K562 (cell line): ENCODE results near the gene RIMS3. TPM values are rescaled to one million over a fixed set of nuclear protein-coding genes. Genes with fewer than 3 reads are reported as not detected.

Experiments used
- ATAC-seq: fragments of 200-7000 bp; cut with Tn5 transposase; 3 replicates; pipeline ENCODE4 v1.9.1; 2020; ENCODE audit warnings: moderate library complexity
- BruUV-seq: library from RNA; stranded (reverse); fragments of 400-500 nt; replicated peaks from 2 replicates; lab custom pipeline; 2021; lab: Mats Ljungman, UMichigan
- CTCF ChIA-PET: fragments of 300-600 bp; formaldehyde crosslinking; extraction: SDS; loops from one replicate; lab custom pipeline; 2021; ENCODE audit warnings: low intra/inter-chr PET ratio; lab: Yijun Ruan, JAX
- POLR2A ChIA-PET: fragments of 300-600, 350-650 bp; sonication (Branson Sonifier 250); formaldehyde crosslinking; extraction: SDS; loops from one replicate; lab custom pipeline; 2021; ENCODE audit warnings: antibody characterized with exemption, inconsistent platforms; lab: Yijun Ruan, JAX
- DNase-seq, 4 experiments: peaks; one replicate each; pipeline versions ENCODE4 v3.0.0 to v3.0.0-alpha.2; 2011 to 2018; ENCODE audit warnings: low spot score in 3 of 4, mixed read lengths in 3 of 4; ENCODE audit errors: extremely low read depth in 1 of 4
- FAIRE-seq: peaks from 2 replicates; lab custom pipeline; 2011; peaks lifted over from hg19 to GRCh38; lab: Jason Lieb, UNC
- H2AFZ ChIP-seq: 2 replicates; pipeline ENCODE4 v1.6.0; 2011; ENCODE audit warnings: low read depth, low read length, control low read depth, inconsistent platforms
- H3K27ac ChIP-seq: fragments of 200-600 bp; 3 replicates; pipeline ENCODE4 v1.8.0; 2011; ENCODE audit warnings: low read depth, mild to moderate bottlenecking, control low read depth, inconsistent platforms, low read length, moderate library complexity, mixed read lengths; ENCODE audit errors: extremely low read depth
- H3K27me3 ChIP-seq, 2 experiments: fragments of 300-600 bp in 1 of 2; 2 replicates in 1 of 2; 3 replicates in 1 of 2; pipeline versions ENCODE4 v1.6.0 to v1.8.0; 2011; ENCODE audit warnings: inconsistent platforms in 2 of 2, low read length in 2 of 2, mild to moderate bottlenecking in 1 of 2, mixed read lengths in 1 of 2, moderate library complexity in 1 of 2; ENCODE audit not compliant: control insufficient read depth in 2 of 2, insufficient read depth in 2 of 2
- H3K36me3 ChIP-seq: fragments of 300-600 bp; 3 replicates; pipeline ENCODE4 v1.8.0; 2011; ENCODE audit warnings: mild to moderate bottlenecking, low read length, inconsistent platforms; ENCODE audit not compliant: control insufficient read depth, insufficient read depth
- H3K4me1 ChIP-seq, 2 experiments: fragments of 200-600 bp in 1 of 2; replicated peaks in 1 of 2; 2 replicates in 1 of 2; 3 replicates in 1 of 2; pipeline versions ENCODE4 v1.5.1 to v1.8.0; 2011; ENCODE audit warnings: inconsistent platforms in 2 of 2, low read length in 2 of 2, mild to moderate bottlenecking in 1 of 2, mixed read lengths in 1 of 2, moderate library complexity in 1 of 2; ENCODE audit not compliant: control insufficient read depth in 2 of 2, insufficient read depth in 2 of 2
- H3K4me2 ChIP-seq: 2 replicates; pipeline ENCODE4 v1.6.1; 2011; ENCODE audit warnings: low read length, control low read depth, inconsistent platforms, mixed read lengths; ENCODE audit not compliant: insufficient read depth
- H3K4me3 ChIP-seq: fragments of 200-600 bp; sonication (generic), shearing (Covaris generic); 2 replicates; pipeline ENCODE4 v1.5.1; 2016; ENCODE audit warnings: control low read depth, inconsistent platforms
- H3K79me2 ChIP-seq: fragments of 200-600 bp; 3 replicates; pipeline ENCODE4 v1.8.0; 2011; ENCODE audit warnings: low read length, inconsistent platforms; ENCODE audit not compliant: control insufficient read depth, insufficient read depth
- H3K9ac ChIP-seq, 2 experiments: 2 replicates each; pipeline versions ENCODE4 v1.6.0 to v1.6.1; 2011; ENCODE audit warnings: low read depth in 2 of 2, low read length in 2 of 2, control low read depth in 1 of 2, inconsistent platforms in 1 of 2, mild to moderate bottlenecking in 1 of 2, mixed read lengths in 1 of 2; ENCODE audit not compliant: insufficient read depth in 1 of 2
- H3K9me1 ChIP-seq: one replicate; pipeline ENCODE4 v1.6.0; 2011; ENCODE audit warnings: inconsistent platforms, mild to moderate bottlenecking, low read length, moderate library complexity; ENCODE audit not compliant: control insufficient read depth, insufficient read depth
- H3K9me3 ChIP-seq: replicated peaks from 2 replicates; pipeline ENCODE4 v1.5.1; 2011; ENCODE audit warnings: low read depth, low read length, inconsistent platforms; ENCODE audit not compliant: control insufficient read depth, insufficient read depth
- H4K20me1 ChIP-seq: replicated peaks from 2 replicates; pipeline ENCODE4 v1.6.1; 2011; ENCODE audit warnings: low read length, inconsistent platforms, mixed read lengths; ENCODE audit not compliant: control insufficient read depth, insufficient read depth
- ATF7 ChIP-seq: fragments of 450-650 bp; IDR thresholded peaks from 2 replicates; pipeline ENCODE4 v1.7.1; 2014; ENCODE audit warnings: mild to moderate bottlenecking, moderate library complexity
- CBFA2T2 ChIP-seq: fragments of 450-650 bp; conservative IDR thresholded peaks from 2 replicates; pipeline ENCODE4 v1.6.1; 2017; ENCODE audit warnings: mild to moderate bottlenecking
- FOXA1 ChIP-seq: fragments of 450-650 bp; IDR thresholded peaks from 2 replicates; pipeline ENCODE4 v1.6.1; 2016; ENCODE audit warnings: mild to moderate bottlenecking, borderline replicate concordance
- HLTF ChIP-seq: fragments of 450-650 bp; IDR thresholded peaks from 2 replicates; pipeline ENCODE4 v1.6.1; 2016
- IFI16 ChIP-seq: fragments of 250-450 bp; sonication (Bioruptor Pico); IDR thresholded peaks from 2 replicates; pipeline ENCODE4 v2.1.2; 2022; ENCODE audit warnings: mild to moderate bottlenecking, inconsistent platforms
- NFE2L1 ChIP-seq: fragments of 450-650 bp; IDR thresholded peaks from 2 replicates; pipeline ENCODE4 v1.6.1; 2016; ENCODE audit warnings: missing genetic modification characterization, low read depth, mild to moderate bottlenecking, missing compliant biosample characterization, moderate library complexity, borderline replicate concordance
- PHF8 ChIP-seq: fragments of 200-600 bp; sonication (generic); IDR thresholded peaks from 2 replicates; pipeline ENCODE4 v1.6.1; 2012; ENCODE audit warnings: mixed run types, mild to moderate bottlenecking, inconsistent platforms, low read length, moderate library complexity, borderline replicate concordance
- PTRF ChIP-seq: fragments of 450-650 bp; IDR thresholded peaks from 2 replicates; pipeline ENCODE4 v1.6.1; 2016; ENCODE audit warnings: mild to moderate bottlenecking, missing genetic modification characterization, missing compliant biosample characterization
- RNF219 ChIP-seq: fragments of 250-450 bp; sonication (Bioruptor Pico); IDR thresholded peaks from 2 replicates; pipeline ENCODE4 v1.5.0; 2022; ENCODE audit warnings: mild to moderate bottlenecking
- SMAD2 ChIP-seq: fragments of 150-350 bp; IDR thresholded peaks from 2 replicates; pipeline ENCODE4 v1.6.1; 2014; ENCODE audit warnings: low read depth, mild to moderate bottlenecking, low read length
- SMARCB1 ChIP-seq: IDR thresholded peaks from 2 replicates; pipeline ENCODE4 v1.6.1; 2011; ENCODE audit warnings: improper control_type of control experiment, low read depth; ENCODE audit not compliant: insufficient read length
- SRF ChIP-seq, 2 experiments: fragments of 250-450, 450-650 bp in 1 of 2; sonication (Bioruptor Pico) in 1 of 2; sonication (generic) in 1 of 2; formaldehyde crosslinking; IDR thresholded peaks; 2 replicates each; pipeline versions ENCODE4 v1.5.0 to v1.5.1; 2020 to 2022; ENCODE audit warnings: mild to moderate bottlenecking in 1 of 2, missing genetic modification reagents in 1 of 2
- TAF15 ChIP-seq: fragments of 200-400 bp; formaldehyde crosslinking; IDR thresholded peaks from 2 replicates; pipeline ENCODE4 v1.6.1; 2017; ENCODE audit warnings: mild to moderate bottlenecking, low read depth, low read length, moderate library complexity
- TAL1 ChIP-seq: fragments of 450-650 bp; IDR thresholded peaks from 2 replicates; pipeline ENCODE4 v1.6.1; 2016; ENCODE audit warnings: mild to moderate bottlenecking
- TCF15 ChIP-seq: fragments of 250-450 bp; sonication (Bioruptor Pico); IDR thresholded peaks from 2 replicates; pipeline ENCODE4 v1.8.0; 2022; ENCODE audit warnings: moderate library complexity, mild to moderate bottlenecking, inconsistent platforms
- ZNF143 ChIP-seq: sonication (generic); formaldehyde crosslinking; IDR thresholded peaks from 2 replicates; pipeline ENCODE4 v1.9.0; 2022; ENCODE audit warnings: mild to moderate bottlenecking, missing genetic modification reagents
- ZNF212 ChIP-seq: fragments of 450-650 bp; formaldehyde crosslinking; IDR thresholded peaks from 2 replicates; pipeline ENCODE4 v1.4.0; 2020; ENCODE audit warnings: mild to moderate bottlenecking
- ZNF253 ChIP-seq: fragments of 250-450 bp; sonication (Bioruptor Pico); conservative IDR thresholded peaks from 2 replicates; pipeline ENCODE4 v1.6.1; 2021; ENCODE audit warnings: mild to moderate bottlenecking
- ZNF695 ChIP-seq: fragments of 450-650 bp; formaldehyde crosslinking; IDR thresholded peaks from 2 replicates; pipeline ENCODE4 v1.4.0; 2020; ENCODE audit warnings: mild to moderate bottlenecking, moderate library complexity
- WGBS: fragments of 100-300 bp; shearing (Covaris generic); methylation state at CpG from one replicate; pipeline ENCODE4 v1.1.6; 2016; ENCODE audit warnings: low coverage, mixed read lengths; ENCODE audit not compliant: insufficient coverage; ENCODE audit errors: missing lambda C conversion rate; 5-methylcytosine and 5-hydroxymethylcytosine counted together
- in situ Hi-C: fragments of 300-500 bp; cut with MboI; formaldehyde crosslinking; loops from 4 replicates; pipeline ENCODE4 v1.15.0; 2018; ENCODE audit warnings: inconsistent platforms, mixed read lengths
- intact Hi-C: fragments of 100-400 bp; cut with micrococcal nuclease; formaldehyde crosslinking; loops from 2 replicates; pipeline ENCODE4 v1.14.2; 2022
- polyA plus RNA-seq, 8 experiments: library from polyadenylated mRNA; depleted of rRNA in 4 of 8; stranded (reverse) in 5 of 8; unstranded in 3 of 8; fragments of >200 nt; fragmentation: Nextera tagmentation in 2 of 8; fragmentation: Illumina TruSeq in 1 of 8; extraction: Ambion mirVana in 2 of 8; extraction: Trizol in 1 of 8; gene quantifications; 2 replicates each; pipeline versions ENCODE4 v1.2.1 to v1.2.3, GENCODE V29; 2011 to 2014; ENCODE audit warnings: inconsistent platforms in 1 of 8, missing spikeins in 1 of 8
- total RNA-seq, 7 experiments: library from RNA; depleted of rRNA in 6 of 7; stranded (reverse); fragments of >200 nt in 6 of 7; fragmentation: Illumina TruSeq in 2 of 7; extraction: Trizol in 2 of 7; gene quantifications; 2 replicates each; pipeline versions ENCODE4 v1.2.1 to v1.2.3, GENCODE V29; 2011 to 2021; ENCODE audit warnings: low replicate concordance in 1 of 7
- TF ChIP-seq, protein P1 (sequence below): fragments of 450-650 bp; formaldehyde crosslinking; conservative IDR thresholded peaks from 2 replicates; pipeline ENCODE4 v1.4.0; 2022; ENCODE audit warnings: mild to moderate bottlenecking, missing genetic modification characterization

The RIMS3 gene
- total and polyA plus RNA-seq, 9 of the 15 experiments (the other 6 are each of a cell fraction or from before 2014, with no cell fraction given), result 0.06 to 1.2 (median 0.59) TPM

- Histone ChIP-seq H3K27ac (no peak overlapping the region), H3K4me1 (peaks cover 7 to 13% of the 10 kb centered on the region in 2 experiments; a peak in 4 of 5 replicates), H3K79me2 (no peaks in the 10 kb centered on the region), H3K9me1 (peaks cover 5% of the 10 kb centered on the region), H2AFZ (no peak overlapping the region), H3K4me3 (no peak overlapping the region), H3K36me3 (no peaks in the 10 kb centered on the region), H3K9me3 (no peaks in the 10 kb centered on the region), H4K20me1 (peaks cover 11% of the 10 kb centered on the region), H3K9ac (no peak overlapping the region), H3K4me2 (peak overlapping the region; percentile 30; the same call in 1 of the 2 replicates), H3K27me3 (peaks cover 2 to 25% of the 10 kb centered on the region in 2 experiments; a peak in 4 of 5 replicates)
- in situ Hi-C loops, result no loop called here
- FAIRE-seq (peak; percentile 81), DNase-seq (peak in 1 of 4 experiments; percentile 37), ATAC-seq (peak; percentile 32)
- ChIA-PET CTCF (no interaction called here), POLR2A (interaction anchor here (0.6 to 2.7 kb wide), 5 partner anchors 9 to 316 kb away, joined by 3 to 13 read pairs (median 3); no protein-coding TSS in a partner anchor)
- BruUV-seq, result no TSS peak
- intact Hi-C loops, result no loop called here
- 3% methylated on average over 5 of the region's 5 CpGs for WGBS
- TF ChIP-seq NFE2L1 (no peak), IFI16 (CRISPR knock-in tag) (no peak), SRF (CRISPR knock-in tag; IDR thresholded peaks at IDR 0.05) (no peak), ZNF212 (CRISPR knock-in tag) (no peak), ZNF253 (CRISPR knock-in tag) (no peak), PTRF (tag) (no peak), CBFA2T2 (no peak), TAF15 (no peak), ATF7 (peak; percentile 11; the same call in 1 of the 2 replicates), RNF219 (CRISPR knock-in tag) (no peak), ZNF695 (CRISPR knock-in tag) (no peak), PHF8 (no peak), SMAD2 (no peak), HLTF (no peak), TAL1 (peak; percentile 59), TCF15 (CRISPR knock-in tag) (no peak), ZNF143 (CRISPR knock-in tag) (no peak), SMARCB1 (no peak), FOXA1 (no peak)
- TF ChIP-seq, protein P1, sequence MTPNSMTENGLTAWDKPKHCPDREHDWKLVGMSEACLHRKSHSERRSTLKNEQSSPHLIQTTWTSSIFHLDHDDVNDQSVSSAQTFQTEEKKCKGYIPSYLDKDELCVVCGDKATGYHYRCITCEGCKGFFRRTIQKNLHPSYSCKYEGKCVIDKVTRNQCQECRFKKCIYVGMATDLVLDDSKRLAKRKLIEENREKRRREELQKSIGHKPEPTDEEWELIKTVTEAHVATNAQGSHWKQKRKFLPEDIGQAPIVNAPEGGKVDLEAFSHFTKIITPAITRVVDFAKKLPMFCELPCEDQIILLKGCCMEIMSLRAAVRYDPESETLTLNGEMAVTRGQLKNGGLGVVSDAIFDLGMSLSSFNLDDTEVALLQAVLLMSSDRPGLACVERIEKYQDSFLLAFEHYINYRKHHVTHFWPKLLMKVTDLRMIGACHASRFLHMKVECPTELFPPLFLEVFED, result no peak
Observed at GRCh38 chr1:40645118-40645680, 20.3 kb downstream of the RIMS3 start.
